ENCODE data around the gene SLC39A7.

DNA sequence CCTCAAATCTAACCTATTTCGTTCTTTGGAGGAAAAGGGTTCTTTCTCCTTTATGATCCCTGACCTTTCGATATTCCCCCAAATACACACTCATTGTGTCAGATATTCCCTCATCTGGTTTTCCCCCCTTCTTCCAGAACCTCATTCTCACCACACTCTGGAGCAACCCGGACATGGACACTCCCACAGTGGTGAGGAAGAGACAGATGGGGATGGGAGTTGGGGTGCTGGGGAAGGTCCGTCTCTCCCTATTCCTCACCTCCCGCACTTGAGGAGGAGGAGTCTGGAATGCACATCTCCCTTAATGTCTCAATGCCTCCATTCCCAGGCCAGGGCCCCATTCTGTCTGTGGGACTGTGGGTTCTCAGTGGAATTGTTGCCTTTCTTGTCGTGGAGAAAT is 1.3 kb downstream of the SLC39A7 start:
- TF ChIP-seq CTCF (conservative IDR thresholded peaks at IDR 0.05) (no peak), EZH2 (IDR thresholded peaks at IDR 0.05; ENCODE audit: low read depth) (no peak)

All from PC-9 (cell line).